ENCODE data around the gene HEATR3. TPM values are rescaled to one million over a fixed set of nuclear protein-coding genes. Genes with fewer than 3 reads are reported as not detected.

The HEATR3 gene
- total and polyA plus RNA-seq, 2 of the 13 experiments (the other 11 are each of a cell fraction or from before 2014, with no cell fraction given): 22.4 to 52.4 TPM

DNA sequence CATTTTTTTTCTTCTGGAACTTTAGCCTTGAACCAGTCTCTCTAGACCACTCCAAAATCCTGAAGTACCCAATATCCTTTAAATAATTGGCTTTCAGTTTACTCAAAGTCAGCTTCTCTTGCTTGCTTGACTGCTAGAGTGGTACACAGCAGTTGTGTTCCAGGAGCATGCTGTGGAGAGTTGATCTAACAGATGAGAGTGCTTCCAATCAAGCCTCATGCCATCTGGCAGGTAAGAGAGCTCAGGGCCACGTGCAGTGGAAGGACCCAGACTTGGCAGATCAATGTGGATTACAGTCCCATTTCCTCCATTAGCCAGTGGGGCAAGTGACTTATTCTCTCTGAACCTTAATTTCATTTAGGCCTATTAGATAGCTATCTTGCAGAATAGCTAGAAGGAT lies 25.1 kb upstream of the HEATR3 start:
- H3K4me1 ChIP-seq (ENCODE audit: insufficient read depth, low read length): peaks cover 52% of the 10 kb centered on the region
- TF ChIP-seq PCBP2 (optimal IDR thresholded peaks at IDR 0.05; ENCODE audit: low read depth, low read length, poor library complexity, severe bottlenecking) (no peak), JUNB (CRISPR knock-in tag; IDR thresholded peaks at IDR 0.05; ENCODE audit: borderline replicate concordance) (no peak), ZNF124 (CRISPR knock-in tag; IDR thresholded peaks at IDR 0.05) (no peak), HNF1A (IDR thresholded peaks at IDR 0.05; ENCODE audit: low read depth) (no peak), HNF1A (CRISPR knock-in tag; IDR thresholded peaks at IDR 0.05; ENCODE audit: borderline replicate concordance) (0 out of 2 replicates have a peak, but pooled peaks have one; percentile 2), TFDP2 (CRISPR knock-in tag; IDR thresholded peaks at IDR 0.05) (no peak), THAP9 (CRISPR knock-in tag; IDR thresholded peaks at IDR 0.05; ENCODE audit: borderline replicate concordance) (no peak)
- TF ChIP-seq, protein P1, sequence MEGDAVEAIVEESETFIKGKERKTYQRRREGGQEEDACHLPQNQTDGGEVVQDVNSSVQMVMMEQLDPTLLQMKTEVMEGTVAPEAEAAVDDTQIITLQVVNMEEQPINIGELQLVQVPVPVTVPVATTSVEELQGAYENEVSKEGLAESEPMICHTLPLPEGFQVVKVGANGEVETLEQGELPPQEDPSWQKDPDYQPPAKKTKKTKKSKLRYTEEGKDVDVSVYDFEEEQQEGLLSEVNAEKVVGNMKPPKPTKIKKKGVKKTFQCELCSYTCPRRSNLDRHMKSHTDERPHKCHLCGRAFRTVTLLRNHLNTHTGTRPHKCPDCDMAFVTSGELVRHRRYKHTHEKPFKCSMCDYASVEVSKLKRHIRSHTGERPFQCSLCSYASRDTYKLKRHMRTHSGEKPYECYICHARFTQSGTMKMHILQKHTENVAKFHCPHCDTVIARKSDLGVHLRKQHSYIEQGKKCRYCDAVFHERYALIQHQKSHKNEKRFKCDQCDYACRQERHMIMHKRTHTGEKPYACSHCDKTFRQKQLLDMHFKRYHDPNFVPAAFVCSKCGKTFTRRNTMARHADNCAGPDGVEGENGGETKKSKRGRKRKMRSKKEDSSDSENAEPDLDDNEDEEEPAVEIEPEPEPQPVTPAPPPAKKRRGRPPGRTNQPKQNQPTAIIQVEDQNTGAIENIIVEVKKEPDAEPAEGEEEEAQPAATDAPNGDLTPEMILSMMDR (CRISPR knock-in tag; IDR thresholded peaks at IDR 0.05): no peak
- no peaks in the 10 kb centered on the region; a peak in 1 of 5 replicates for H3K36me3 ChIP-seq (replicated peaks in 1 of 2; ENCODE audit: control insufficient read depth in 1 of 2, insufficient read depth in 2 of 2, low read length in 2 of 2)
- no TSS peak for BruUV-seq (replicated peaks)
- in situ Hi-C loops (cut with HindIII; ENCODE audit: extremely low pct_ligation_motif_present, low pct_unique_long_range_greater_than_20kb) (loop anchor here (25.0 kb wide), 1 partner anchor 322 kb away; the partner anchor contains the start of gene BRD7), intact Hi-C loops (cut with micrococcal nuclease; ENCODE audit: unreplicated experiment) (no loop called here)
- no peaks in the 10 kb centered on the region for H3K9me3 ChIP-seq (ENCODE audit: low read length)
- no peak overlapping the region for H3K9ac ChIP-seq (ENCODE audit: insufficient read depth, low read depth, low read length)
- peak overlapping the region; percentile 67; the same call in 1 of the 2 replicates for H3K4me2 ChIP-seq (ENCODE audit: low read depth, low read length)
- H3K79me2 ChIP-seq (ENCODE audit: insufficient read depth, low read length): no peaks in the 10 kb centered on the region
- no peaks in the 10 kb centered on the region for H4K20me1 ChIP-seq (ENCODE audit: insufficient read depth, low read length)
- DNase-seq (ENCODE audit: low spot score): no peak
- FAIRE-seq: no peak
- no peak overlapping the region for H3K27ac ChIP-seq (ENCODE audit: extremely low read length, insufficient read depth, low read length)
- ChIA-PET POLR2A (interaction anchor here (0.8 to 1.9 kb wide), 3 partner anchors 16 to 25 kb away, joined by 3 to 9 read pairs (median 4); partner anchors contain the start of genes CNEP1R1 and HEATR3), CTCF (ENCODE audit: low intra/inter-chr PET ratio, low total read pairs) (no interaction called here)
- 0 out of 5 replicates have a peak, but pooled peaks cover 0 to 4% of the 10 kb centered on the region in 2 experiments for H3K27me3 ChIP-seq (ENCODE audit: control insufficient read depth in 1 of 2, insufficient read depth in 2 of 2, low read length in 2 of 2)
- H2AFZ ChIP-seq (ENCODE audit: low read length): no peak overlapping the region
- peak; percentile 36; the same call in 2 of the 3 replicates for ATAC-seq
- no peak overlapping the region; a peak in 1 of 6 replicates for H3K4me3 ChIP-seq (replicated peaks in 1 of 3; ENCODE audit: insufficient read depth in 1 of 3, low read depth in 2 of 3, low read length in 3 of 3)
- 28% methylated on average over 1 of the region's 1 CpG for WGBS (ENCODE audit: low lambda C conversion rate)

All from HepG2 (cell line).